H1 (cell line): Measurements from ENCODE around the gene ARHGAP12.

ENCODE experiments used
- ATF3 ChIP-seq: IDR thresholded peaks from 2 replicates; pipeline ENCODE4 v1.6.1; 2011; ENCODE audit warnings: low read depth, mild to moderate bottlenecking, low read length; ENCODE audit not compliant: insufficient read depth
- EP300 ChIP-seq, 2 experiments: IDR thresholded peaks; 1 replicate in 1 of 2; 2 replicates in 1 of 2; pipeline ENCODE4 v1.6.1; 2011 to 2012; ENCODE audit warnings: low read depth in 2 of 2, low read length in 2 of 2, mild to moderate bottlenecking in 2 of 2, borderline replicate concordance in 1 of 2, inconsistent platforms in 1 of 2, moderate library complexity in 1 of 2
- GABPA ChIP-seq: IDR thresholded peaks from 2 replicates; pipeline ENCODE4 v1.6.1; 2011; ENCODE audit warnings: mild to moderate bottlenecking, low read length, moderate library complexity, borderline replicate concordance; ENCODE audit not compliant: insufficient read depth
- KDM1A ChIP-seq: fragments of 200-600, 300-600 bp; sonication (generic); IDR thresholded peaks from 2 replicates; pipeline ENCODE4 v1.7.1; 2016; ENCODE audit warnings: mild to moderate bottlenecking, low read length, borderline replicate concordance
- POLR2A ChIP-seq, 2 experiments: IDR thresholded peaks; 1 replicate in 1 of 2; 2 replicates in 1 of 2; pipeline ENCODE4 v1.6.1; 2011; ENCODE audit warnings: low read depth in 2 of 2, low read length in 2 of 2, mild to moderate bottlenecking in 2 of 2; ENCODE audit errors: control extremely low read depth in 1 of 2
- POLR2AphosphoS5 ChIP-seq: IDR thresholded peaks from 2 replicates; pipeline ENCODE4 v1.6.1; 2011; ENCODE audit warnings: low read depth, low read length
- TF ChIP-seq, protein P1 (sequence below), 3 experiments: IDR thresholded peaks; 1 replicate in 2 of 3; 2 replicates in 1 of 3; pipeline versions ENCODE4 v1.5.1 to v1.6.1; 2011; ENCODE audit warnings: low read length in 3 of 3, mild to moderate bottlenecking in 3 of 3, inconsistent platforms in 2 of 3, low read depth in 1 of 3, moderate library complexity in 1 of 3; ENCODE audit not compliant: insufficient read depth in 1 of 3; ENCODE audit errors: control extremely low read depth in 1 of 3

DNA sequence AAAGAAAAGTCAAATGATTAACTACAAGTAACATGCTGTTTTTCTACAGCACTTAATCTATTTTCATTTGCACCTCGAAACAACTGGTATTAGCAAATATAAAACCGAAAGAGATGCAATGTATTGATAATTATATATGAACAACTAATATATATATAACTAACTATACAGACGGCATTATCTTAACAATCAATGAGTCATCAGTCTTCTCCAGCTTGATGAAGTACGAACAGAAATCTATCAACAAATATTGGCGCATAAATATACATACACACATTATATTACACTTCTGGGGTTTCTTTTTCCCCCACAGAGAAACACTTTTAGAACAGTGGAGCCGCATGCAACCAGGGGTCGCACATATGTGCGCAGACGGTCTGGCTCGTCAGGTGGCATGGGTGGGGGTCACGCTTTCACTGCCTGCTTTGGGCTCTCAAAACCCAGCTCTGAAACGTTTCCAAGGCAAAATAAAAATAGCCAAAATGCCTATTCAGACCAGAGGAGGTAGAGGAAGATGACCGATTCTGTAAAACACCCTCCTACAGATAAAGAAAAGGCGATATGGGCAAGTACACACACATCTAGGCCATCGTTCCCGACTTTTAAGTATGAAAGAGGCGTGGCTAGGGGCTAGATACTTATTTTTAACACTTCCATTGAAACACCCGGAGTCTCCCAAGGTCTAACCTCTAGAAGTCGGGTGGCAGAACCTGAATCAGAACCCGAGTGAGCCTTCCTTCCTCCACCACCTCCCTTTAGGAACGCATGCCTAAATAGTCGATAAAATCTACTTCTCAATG lies 1.7 kb downstream of the ARHGAP12 start:
- no peak for TF ChIP-seq KDM1A
- TF ChIP-seq POLR2A (IDR thresholded peaks at IDR 0.05; ENCODE audit: control extremely low read depth in 1 of 2, low read depth in 2 of 2, low read length in 2 of 2) = no peak
- no peak for TF ChIP-seq EP300 (IDR thresholded peaks at IDR 0.05; ENCODE audit: borderline replicate concordance in 1 of 2, low read depth in 2 of 2, low read length in 2 of 2)
- TF ChIP-seq, protein P1, sequence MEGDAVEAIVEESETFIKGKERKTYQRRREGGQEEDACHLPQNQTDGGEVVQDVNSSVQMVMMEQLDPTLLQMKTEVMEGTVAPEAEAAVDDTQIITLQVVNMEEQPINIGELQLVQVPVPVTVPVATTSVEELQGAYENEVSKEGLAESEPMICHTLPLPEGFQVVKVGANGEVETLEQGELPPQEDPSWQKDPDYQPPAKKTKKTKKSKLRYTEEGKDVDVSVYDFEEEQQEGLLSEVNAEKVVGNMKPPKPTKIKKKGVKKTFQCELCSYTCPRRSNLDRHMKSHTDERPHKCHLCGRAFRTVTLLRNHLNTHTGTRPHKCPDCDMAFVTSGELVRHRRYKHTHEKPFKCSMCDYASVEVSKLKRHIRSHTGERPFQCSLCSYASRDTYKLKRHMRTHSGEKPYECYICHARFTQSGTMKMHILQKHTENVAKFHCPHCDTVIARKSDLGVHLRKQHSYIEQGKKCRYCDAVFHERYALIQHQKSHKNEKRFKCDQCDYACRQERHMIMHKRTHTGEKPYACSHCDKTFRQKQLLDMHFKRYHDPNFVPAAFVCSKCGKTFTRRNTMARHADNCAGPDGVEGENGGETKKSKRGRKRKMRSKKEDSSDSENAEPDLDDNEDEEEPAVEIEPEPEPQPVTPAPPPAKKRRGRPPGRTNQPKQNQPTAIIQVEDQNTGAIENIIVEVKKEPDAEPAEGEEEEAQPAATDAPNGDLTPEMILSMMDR (IDR thresholded peaks at IDR 0.05; ENCODE audit: control extremely low read depth in 1 of 3, insufficient read depth in 1 of 3, low read depth in 1 of 3, low read length in 3 of 3) = no peak
- TF ChIP-seq GABPA = no peak
- no peak for TF ChIP-seq ATF3
- TF ChIP-seq POLR2AphosphoS5 = no peak
